GM23248 (cell line): ENCODE results near the gene CALN1.

ENCODE experiments used
- EZH2 ChIP-seq: fragments of 200-600 bp; sonication (generic); IDR thresholded peaks from 2 replicates; pipeline ENCODE4 v1.6.1; 2018; ENCODE audit warnings: antibody characterized with exemption, mild to moderate bottlenecking; ENCODE audit not compliant: insufficient read depth, poor library complexity, severe bottlenecking
- EZH2phosphoT487 ChIP-seq: fragments of 200-600 bp; sonication (generic); IDR thresholded peaks from 2 replicates; pipeline ENCODE4 v1.6.1; 2018; ENCODE audit warnings: antibody characterized with exemption, moderate library complexity, mild to moderate bottlenecking, low read depth; ENCODE audit not compliant: insufficient read depth

GRCh38 chr7:72308986-72309385, 103.2 kb downstream of the CALN1 start:
- TF ChIP-seq EZH2 = no peak
- no peak for TF ChIP-seq EZH2phosphoT487
